ENCODE measurements around the gene TMEFF1.

The TMEFF1 gene

DNA sequence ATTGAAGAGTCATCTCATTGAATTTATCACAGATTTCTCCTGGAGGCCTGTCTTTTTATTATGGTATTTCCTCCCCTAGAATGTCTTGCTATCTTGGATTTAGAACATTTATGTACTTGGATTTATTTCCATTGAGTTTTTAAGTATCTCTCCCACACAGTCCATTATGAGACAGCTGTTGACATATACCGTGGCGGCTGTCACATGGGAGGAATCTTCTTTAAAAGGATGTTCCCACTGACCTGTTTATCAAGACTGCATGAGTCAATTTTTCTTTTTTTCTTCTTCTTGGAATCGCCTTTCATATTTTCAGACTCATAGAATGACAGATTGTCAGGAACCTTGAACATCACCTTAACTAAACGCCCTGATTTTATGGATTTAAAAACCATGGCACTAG, 102.1 kb downstream of the TMEFF1 start:
- Histone ChIP-seq H3K36me3 (ENCODE audit: control insufficient read depth, insufficient read depth, low read length) (no peaks in the 10 kb centered on the region), H3K4me3 (replicated peaks; ENCODE audit: low read depth, low read length) (no peak overlapping the region), H3K27me3 (replicated peaks; ENCODE audit: control insufficient read depth, insufficient read depth, low read length) (no peaks in the 10 kb centered on the region)
- no peak for TF ChIP-seq CTCF (IDR thresholded peaks at IDR 0.05; ENCODE audit: insufficient read depth, low read length, poor library complexity, severe bottlenecking)
- DNase-seq (ENCODE audit: extremely low read depth, insufficient read length), result no peak

- Histone ChIP-seq H3K27me3 (replicated peaks; ENCODE audit: control insufficient read depth, insufficient read depth, low read length) (no peaks in the 10 kb centered on the region), H3K4me3 (replicated peaks; ENCODE audit: low read depth, low read length) (no peak overlapping the region), H3K36me3 (ENCODE audit: control insufficient read depth, insufficient read depth, low read length) (no peaks in the 10 kb centered on the region)
- DNase-seq (ENCODE audit: extremely low read depth, insufficient read length), result no peak
- no peak for TF ChIP-seq CTCF (IDR thresholded peaks at IDR 0.05; ENCODE audit: insufficient read depth, low read length, poor library complexity, severe bottlenecking)
Measured at GRCh38 chr9:100575765-100576386, 102.9 kb downstream of the TMEFF1 start.

- DNase-seq (ENCODE audit: extremely low read depth, insufficient read length), result no peak
- TF ChIP-seq CTCF (IDR thresholded peaks at IDR 0.05; ENCODE audit: insufficient read depth, low read length, poor library complexity, severe bottlenecking), result no peak
- Histone ChIP-seq H3K27me3 (replicated peaks; ENCODE audit: control insufficient read depth, insufficient read depth, low read length) (no peaks in the 10 kb centered on the region), H3K4me3 (replicated peaks; ENCODE audit: low read depth, low read length) (no peak within 1 kb of the TSS), H3K36me3 (ENCODE audit: control insufficient read depth, insufficient read depth, low read length) (no peaks in the 10 kb centered on the region)
Measured at GRCh38 chr9:100577776-100578448, 105.0 kb downstream of the TMEFF1 start, which contains the start of gene CAVIN4. CAVIN4 (plus strand) TSS chr9:100578079; CDS start chr9:100578144, 65 bp downstream.

DNA sequence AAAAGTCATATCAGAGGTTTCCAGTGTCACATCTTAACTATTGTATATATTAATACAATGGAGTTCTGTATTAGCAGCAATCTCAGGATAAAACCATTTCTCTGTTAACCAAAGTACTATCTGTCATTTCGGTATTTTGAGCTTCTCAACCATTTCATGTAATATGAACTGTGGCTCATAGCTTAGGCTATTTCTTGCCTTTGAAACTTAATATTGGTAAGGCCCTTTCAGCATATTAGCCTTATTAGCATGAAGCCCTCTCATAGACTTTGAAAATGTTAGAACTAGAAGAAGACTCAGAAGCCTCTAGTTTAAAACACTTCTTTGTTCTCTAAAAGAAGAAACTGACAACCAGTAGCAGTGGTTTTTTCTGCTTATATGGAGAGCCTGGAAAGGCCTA, 105.7 kb downstream of the TMEFF1 start:
- TF ChIP-seq CTCF (IDR thresholded peaks at IDR 0.05; ENCODE audit: insufficient read depth, low read length, poor library complexity, severe bottlenecking), result no peak
- H3K36me3 ChIP-seq (ENCODE audit: control insufficient read depth, insufficient read depth, low read length), result no peaks in the 10 kb centered on the region
- DNase-seq (ENCODE audit: extremely low read depth, insufficient read length), result no peak
- H3K4me3 ChIP-seq (replicated peaks; ENCODE audit: low read depth, low read length), result no peak overlapping the region
- H3K27me3 ChIP-seq (replicated peaks; ENCODE audit: control insufficient read depth, insufficient read depth, low read length), result no peaks in the 10 kb centered on the region

- TF ChIP-seq CTCF (IDR thresholded peaks at IDR 0.05; ENCODE audit: insufficient read depth, low read length, poor library complexity, severe bottlenecking), result no peak
- H3K27me3 ChIP-seq (replicated peaks; ENCODE audit: control insufficient read depth, insufficient read depth, low read length), result no peaks in the 10 kb centered on the region
- no peak overlapping the region for H3K4me3 ChIP-seq (replicated peaks; ENCODE audit: low read depth, low read length)
- no peak for DNase-seq (ENCODE audit: extremely low read depth, insufficient read length)
- no peaks in the 10 kb centered on the region for H3K36me3 ChIP-seq (ENCODE audit: control insufficient read depth, insufficient read depth, low read length)
Measured at GRCh38 chr9:100579665-100580064, 106.7 kb downstream of the TMEFF1 start.
